Mucosa of descending colon (tissue), 3 donors: ENCODE data around the gene WIPF3. TPM values are rescaled to one million over a fixed set of nuclear protein-coding genes. Genes with fewer than 3 reads are reported as not detected.
A peak's percentile ranks its signal among the peaks of the same experiment; 100 is the strongest.

Experiments
- ATAC-seq: fragments of 200-7000 bp; cut with Tn5 transposase; one replicate; pipeline ENCODE4 v1.9.1; 2020; ENCODE audit warnings: mild to moderate bottlenecking, moderate library complexity
- DNase-seq, 3 donors: peaks; one replicate each; pipeline ENCODE4 v3.0.0-alpha.2; 2020
- H3K36me3 ChIP-seq: fragments of 200-600 bp; one replicate; pipeline ENCODE4 v1.8.0; 2021; ENCODE audit warnings: low read depth, mild to moderate bottlenecking
- H3K4me1 ChIP-seq: fragments of 200-600 bp; one replicate; pipeline ENCODE4 v1.8.0; 2021; ENCODE audit warnings: low read depth, mild to moderate bottlenecking
- H3K4me3 ChIP-seq: fragments of 200-600 bp; one replicate; pipeline ENCODE4 v1.8.0; 2021; ENCODE audit warnings: mild to moderate bottlenecking
- H3K9me3 ChIP-seq: fragments of 200-600 bp; one replicate; pipeline ENCODE4 v1.8.0; 2021; ENCODE audit warnings: mild to moderate bottlenecking
- intact Hi-C, 2 donors: fragments of 100-400 bp; cut with DNase I in 1 of 2; cut with micrococcal nuclease in 1 of 2; formaldehyde crosslinking; loops; one replicate each; pipeline versions ENCODE4 v1.11.0 to v1.11.1; 2022; cut with DNase I, micrococcal nuclease
- total RNA-seq, 3 donors: library from RNA; stranded (reverse); fragmentation: NEBNext Ultra II Directional in 2 of 3; extraction: Animal tissue kit (Norgen Biotek cat#: 25700) in 2 of 3; gene quantifications; one replicate each; pipeline versions ENCODE4 v1.2.1 to v1.2.4, GENCODE V29; 2021 to 2023
- TF ChIP-seq, protein P1 (sequence below): fragments of 200-600 bp; IDR thresholded peaks from one replicate; pipeline ENCODE4 v1.8.0; 2022; ENCODE audit warnings: antibody characterized with exemption, mild to moderate bottlenecking
- donor health status: DM: no; HTN: no; CAD: no; lungs with moderate emphysema.
- donor health status: DM: no; HTN: no; CAD: no.
- donor health status: DM: no; HTN: yes; CAD: no.

WIPF3 gene
- total RNA-seq, 3 donors from 2014 or later: 0.89 to 2.2 (median 1.2) TPM

DNA sequence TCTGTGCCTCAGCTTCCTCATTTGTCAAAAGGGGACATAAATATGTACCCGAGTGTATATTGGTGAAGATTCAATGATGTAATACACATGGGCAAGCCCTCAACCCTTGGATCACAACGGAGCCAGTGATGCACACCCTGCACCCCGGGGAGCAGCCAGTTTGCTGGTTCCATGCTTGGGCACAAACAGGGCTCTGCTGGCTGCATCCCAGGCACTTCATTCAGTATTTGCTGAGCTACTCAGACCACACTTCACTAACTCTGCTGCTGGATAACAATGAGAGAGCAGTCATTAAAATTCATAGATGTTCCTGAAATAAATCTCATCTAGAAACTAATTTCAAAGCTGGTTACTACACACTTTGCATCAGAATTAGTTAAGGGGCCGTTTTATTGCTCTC is 111.3 kb downstream of the WIPF3 start:
- DNase-seq: no peak
- Histone ChIP-seq H3K36me3 (no peaks in the 10 kb centered on the region), H3K9me3 (no peaks in the 10 kb centered on the region), H3K4me3 (no peak overlapping the region), H3K4me1 (no peaks in the 10 kb centered on the region)
- TF ChIP-seq, protein P1, sequence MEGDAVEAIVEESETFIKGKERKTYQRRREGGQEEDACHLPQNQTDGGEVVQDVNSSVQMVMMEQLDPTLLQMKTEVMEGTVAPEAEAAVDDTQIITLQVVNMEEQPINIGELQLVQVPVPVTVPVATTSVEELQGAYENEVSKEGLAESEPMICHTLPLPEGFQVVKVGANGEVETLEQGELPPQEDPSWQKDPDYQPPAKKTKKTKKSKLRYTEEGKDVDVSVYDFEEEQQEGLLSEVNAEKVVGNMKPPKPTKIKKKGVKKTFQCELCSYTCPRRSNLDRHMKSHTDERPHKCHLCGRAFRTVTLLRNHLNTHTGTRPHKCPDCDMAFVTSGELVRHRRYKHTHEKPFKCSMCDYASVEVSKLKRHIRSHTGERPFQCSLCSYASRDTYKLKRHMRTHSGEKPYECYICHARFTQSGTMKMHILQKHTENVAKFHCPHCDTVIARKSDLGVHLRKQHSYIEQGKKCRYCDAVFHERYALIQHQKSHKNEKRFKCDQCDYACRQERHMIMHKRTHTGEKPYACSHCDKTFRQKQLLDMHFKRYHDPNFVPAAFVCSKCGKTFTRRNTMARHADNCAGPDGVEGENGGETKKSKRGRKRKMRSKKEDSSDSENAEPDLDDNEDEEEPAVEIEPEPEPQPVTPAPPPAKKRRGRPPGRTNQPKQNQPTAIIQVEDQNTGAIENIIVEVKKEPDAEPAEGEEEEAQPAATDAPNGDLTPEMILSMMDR: no peak
- no peak for ATAC-seq
- intact Hi-C loops: no loop called here

DNA sequence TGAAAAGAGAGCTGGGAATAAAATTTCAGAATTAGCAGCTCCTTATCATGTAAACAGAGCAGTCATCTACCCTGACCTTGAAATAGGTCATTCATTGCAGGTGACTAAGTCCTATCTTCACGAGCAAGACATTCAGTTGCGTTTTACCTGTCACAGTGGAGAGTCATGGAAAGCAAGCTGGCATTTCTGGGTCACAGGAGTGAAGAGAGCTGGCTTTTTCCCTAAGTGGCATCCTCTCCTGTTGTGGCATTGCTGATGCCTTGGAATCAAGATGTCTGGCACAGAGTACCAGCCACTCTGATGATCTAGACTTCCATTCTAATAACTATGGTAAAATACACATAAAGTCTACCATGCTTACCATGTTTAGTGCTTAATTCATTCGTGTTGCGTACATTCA is 112.5 kb downstream of the WIPF3 start:
- no peaks in the 10 kb centered on the region for H3K4me1 ChIP-seq
- ATAC-seq (no peak), DNase-seq (no peak)
- no peak overlapping the region for H3K4me3 ChIP-seq
- intact Hi-C loops: no loop called here
- H3K9me3 ChIP-seq: no peaks in the 10 kb centered on the region
- TF ChIP-seq, protein P1: no peak
- no peaks in the 10 kb centered on the region for H3K36me3 ChIP-seq

DNA sequence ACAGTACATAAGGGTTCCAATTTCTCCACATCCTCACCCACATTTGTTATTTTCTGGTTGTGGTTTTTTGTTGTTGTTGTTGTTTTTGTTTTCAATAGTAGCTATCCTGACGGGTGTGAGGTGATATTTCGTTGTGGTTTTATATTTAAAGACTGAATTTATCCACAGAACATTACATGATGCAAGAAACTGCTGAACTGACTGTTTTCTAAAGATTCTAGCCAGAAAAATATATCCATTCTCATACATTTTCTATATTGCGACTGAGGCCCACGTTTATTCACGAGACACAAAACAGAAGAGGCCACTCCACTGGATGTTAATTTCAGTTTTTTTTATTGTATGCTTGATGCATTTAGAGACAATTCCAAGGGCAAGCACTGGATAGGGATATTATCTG is 113.5 kb downstream of the WIPF3 start:
- Histone ChIP-seq H3K4me1 (no peaks in the 10 kb centered on the region), H3K9me3 (no peaks in the 10 kb centered on the region), H3K4me3 (no peak overlapping the region), H3K36me3 (no peaks in the 10 kb centered on the region)
- DNase-seq: no peak
- intact Hi-C loops: no loop called here
- TF ChIP-seq, protein P1: no peak
- ATAC-seq: no peak

DNA sequence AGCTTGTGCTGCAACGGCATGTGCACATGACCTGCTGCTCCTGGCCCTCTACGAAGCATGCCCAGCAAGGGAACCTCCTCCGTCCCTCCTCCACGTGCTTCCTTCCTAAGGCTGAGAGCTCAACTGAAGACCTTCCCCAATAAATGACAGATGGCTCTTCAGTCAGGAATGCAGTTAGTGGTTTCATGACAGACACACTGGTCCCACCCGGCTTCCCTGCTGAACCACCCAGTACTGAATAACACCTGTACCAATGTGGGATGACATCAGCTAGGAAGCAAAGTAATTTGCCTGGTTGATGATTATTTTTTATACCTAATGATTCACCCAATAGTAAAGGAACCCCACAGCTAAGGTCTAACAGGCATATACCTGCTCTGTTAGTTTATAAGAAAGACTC is 114.2 kb downstream of the WIPF3 start:
- H3K4me3 ChIP-seq: no peak overlapping the region
- no peak for DNase-seq
- TF ChIP-seq, protein P1: no peak
- no peaks in the 10 kb centered on the region for H3K4me1 ChIP-seq
- no peak for ATAC-seq
- H3K36me3 ChIP-seq: no peaks in the 10 kb centered on the region
- intact Hi-C loops: no loop called here
- no peaks in the 10 kb centered on the region for H3K9me3 ChIP-seq

DNA sequence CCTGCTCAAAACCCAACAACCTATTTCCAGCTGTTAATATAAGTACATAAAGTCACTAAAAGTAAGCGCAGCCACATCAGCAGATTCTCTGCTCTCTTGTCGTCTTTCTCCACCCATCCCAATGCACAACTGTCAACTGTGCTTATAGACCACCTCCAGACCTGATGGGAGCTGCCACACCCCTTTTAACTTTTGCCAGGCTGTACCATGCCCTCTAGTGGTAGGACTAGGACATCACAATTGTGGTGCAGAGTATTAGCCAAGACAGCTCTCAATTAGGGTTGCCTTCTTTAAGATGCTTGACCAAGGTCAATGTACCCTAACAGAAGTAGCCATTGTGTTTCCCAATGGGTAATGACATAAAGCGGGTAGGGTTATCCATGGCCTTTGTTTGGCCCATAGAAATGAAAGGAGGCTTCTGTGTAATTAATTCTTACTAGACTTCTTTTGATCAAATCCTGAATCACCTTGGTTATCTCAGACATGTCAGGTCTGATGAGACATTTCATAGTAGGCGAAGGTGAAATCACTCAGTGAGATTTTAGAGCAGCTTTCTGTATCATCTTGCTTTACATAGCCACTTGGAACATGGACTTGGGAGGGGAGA is 115.2 kb downstream of the WIPF3 start:
- DNase-seq: peak in 1 of 3 donors; percentile 61
- Histone ChIP-seq H3K4me1 (no peaks in the 10 kb centered on the region), H3K36me3 (no peaks in the 10 kb centered on the region), H3K4me3 (no peak overlapping the region), H3K9me3 (no peaks in the 10 kb centered on the region)
- intact Hi-C loops: no loop called here
- ATAC-seq: peak; percentile 87
- TF ChIP-seq, protein P1: peak; percentile 59
